Measurements from ENCODE around the gene SFXN5. TPM values are rescaled to one million over a fixed set of nuclear protein-coding genes. Genes with fewer than 3 reads are reported as not detected.
A peak's percentile ranks its signal among the peaks of the same experiment; 100 is the strongest.

Gene SFXN5
- polyA plus RNA-seq, 1 donor (not counting 4 experiments of a cell fraction or from before 2014, with no cell fraction given): 6.3 TPM

DNA sequence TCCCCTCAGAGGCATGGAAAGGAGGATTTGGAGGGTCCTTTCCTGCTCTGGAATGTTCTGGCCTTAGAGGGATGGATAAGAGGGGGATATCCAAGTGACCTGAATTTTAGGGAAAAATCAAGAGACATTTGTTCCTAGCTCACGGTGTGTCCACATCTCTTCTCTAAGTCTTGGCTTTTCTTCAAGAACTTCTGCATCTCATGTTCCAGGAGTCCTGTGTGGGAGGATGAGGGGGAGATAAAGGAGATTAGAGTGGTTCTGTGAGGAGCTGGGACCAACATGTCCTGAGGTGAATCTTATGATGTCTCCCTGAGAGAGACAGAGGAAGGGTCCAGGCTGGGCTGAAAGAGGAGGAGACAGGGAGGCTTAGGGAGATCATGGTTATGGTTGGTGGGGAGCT, 142.5 kb downstream of the SFXN5 start:
- no peaks in the 10 kb centered on the region for H3K79me2 ChIP-seq (ENCODE audit: control insufficient read depth, insufficient read depth, low read length)
- H2AFZ ChIP-seq (ENCODE audit: control insufficient read depth, low read length): no peak overlapping the region
- no peaks in the 10 kb centered on the region for H3K36me3 ChIP-seq (ENCODE audit: control insufficient read depth in 2 of 2, extremely low read depth in 1 of 2, insufficient read depth in 2 of 2, low read length in 2 of 2)
- no peaks in the 10 kb centered on the region for H3K9me3 ChIP-seq (ENCODE audit: control insufficient read depth, low read depth, low read length)
- no peaks in the 10 kb centered on the region for H3K9me1 ChIP-seq (ENCODE audit: control insufficient read depth, extremely low read depth, insufficient read depth, low read length)
- H3K27me3 ChIP-seq (ENCODE audit: control insufficient read depth, extremely low read depth, insufficient read depth, low read length): peaks cover 57% of the 10 kb centered on the region
- no peak overlapping the region for H3K27ac ChIP-seq (ENCODE audit: control insufficient read depth, insufficient read depth, low read length)
- peaks cover 11% of the 10 kb centered on the region for H3K4me1 ChIP-seq (ENCODE audit: control insufficient read depth, extremely low read depth, insufficient read depth, low read length)
- no peak for TF ChIP-seq CTCF (optimal IDR thresholded peaks at IDR 0.05 in 1 of 3, IDR thresholded peaks at IDR 0.05 in 1 of 3, conservative IDR thresholded peaks at IDR 0.05 in 1 of 3; ENCODE audit: extremely low read depth in 1 of 3, insufficient read depth in 2 of 3, low read length in 3 of 3)
- H4K20me1 ChIP-seq (ENCODE audit: control insufficient read depth, extremely low read depth, insufficient read depth, low read length): no peaks in the 10 kb centered on the region
- DNase-seq (ENCODE audit: low read depth, low spot score) (no peak), FAIRE-seq (no peak)
- no peak overlapping the region for H3K4me3 ChIP-seq (ENCODE audit: control insufficient read depth in 2 of 3, extremely low read depth in 1 of 3, insufficient read depth in 2 of 3, low read depth in 1 of 3, low read length in 3 of 3)
- H3K9ac ChIP-seq (ENCODE audit: control insufficient read depth, extremely low read depth, insufficient read depth, low read length): no peak overlapping the region
- dilution Hi-C loops (cut with MboI; ENCODE audit: extremely low pct_ligation_motif_present, low sequenced_read_pairs): no loop called here
- no peak overlapping the region for H3K4me2 ChIP-seq (ENCODE audit: control insufficient read depth, extremely low read depth, insufficient read depth, low read depth, low read length)

- FAIRE-seq (no peak), DNase-seq (ENCODE audit: low read depth, low spot score) (no peak)
- Histone ChIP-seq H3K4me3 (ENCODE audit: control insufficient read depth in 2 of 3, extremely low read depth in 1 of 3, insufficient read depth in 2 of 3, low read depth in 1 of 3, low read length in 3 of 3) (no peak overlapping the region), H3K4me1 (ENCODE audit: control insufficient read depth, extremely low read depth, insufficient read depth, low read length) (peaks cover 11% of the 10 kb centered on the region), H3K36me3 (ENCODE audit: control insufficient read depth in 2 of 2, extremely low read depth in 1 of 2, insufficient read depth in 2 of 2, low read length in 2 of 2) (no peaks in the 10 kb centered on the region), H3K27ac (ENCODE audit: control insufficient read depth, insufficient read depth, low read length) (no peak overlapping the region), H3K9me3 (ENCODE audit: control insufficient read depth, low read depth, low read length) (no peaks in the 10 kb centered on the region), H3K9ac (ENCODE audit: control insufficient read depth, extremely low read depth, insufficient read depth, low read length) (no peak overlapping the region), H3K4me2 (ENCODE audit: control insufficient read depth, extremely low read depth, insufficient read depth, low read depth, low read length) (no peak overlapping the region), H3K27me3 (ENCODE audit: control insufficient read depth, extremely low read depth, insufficient read depth, low read length) (peaks cover 69% of the 10 kb centered on the region), H4K20me1 (ENCODE audit: control insufficient read depth, extremely low read depth, insufficient read depth, low read length) (peaks cover 4% of the 10 kb centered on the region), H3K9me1 (ENCODE audit: control insufficient read depth, extremely low read depth, insufficient read depth, low read length) (no peaks in the 10 kb centered on the region), H2AFZ (ENCODE audit: control insufficient read depth, low read length) (no peak overlapping the region), H3K79me2 (ENCODE audit: control insufficient read depth, insufficient read depth, low read length) (no peaks in the 10 kb centered on the region)
- dilution Hi-C loops (cut with MboI; ENCODE audit: extremely low pct_ligation_motif_present, low sequenced_read_pairs): no loop called here
- TF ChIP-seq CTCF (optimal IDR thresholded peaks at IDR 0.05 in 1 of 3, IDR thresholded peaks at IDR 0.05 in 1 of 3, conservative IDR thresholded peaks at IDR 0.05 in 1 of 3; ENCODE audit: extremely low read depth in 1 of 3, insufficient read depth in 2 of 3, low read length in 3 of 3) (no peak), EZH2 (IDR thresholded peaks at IDR 0.05; ENCODE audit: low read length) (peak; percentile 19)
Observed at GRCh38 chr2:72927619-72928550, 143.6 kb downstream of the SFXN5 start.
